GM12865 (cell line): ENCODE data around the gene LLGL1.
A peak's percentile ranks its signal among the peaks of the same experiment; 100 is the strongest.

Source experiments
- DNase-seq: peaks from one replicate; pipeline ENCODE4 v3.0.0; 2010; ENCODE audit warnings: low read depth
- H3K4me3 ChIP-seq: 2 replicates; pipeline ENCODE4 v1.5.1; 2011; ENCODE audit warnings: mild to moderate bottlenecking, low read depth, low read length, control low read depth
- CTCF ChIP-seq: IDR thresholded peaks from 2 replicates; pipeline ENCODE4 v1.5.1; 2011; ENCODE audit warnings: low read length, control low read depth, low read depth, inconsistent platforms; ENCODE audit not compliant: insufficient read depth; ENCODE audit errors: missing control alignments

LLGL1 gene

DNA sequence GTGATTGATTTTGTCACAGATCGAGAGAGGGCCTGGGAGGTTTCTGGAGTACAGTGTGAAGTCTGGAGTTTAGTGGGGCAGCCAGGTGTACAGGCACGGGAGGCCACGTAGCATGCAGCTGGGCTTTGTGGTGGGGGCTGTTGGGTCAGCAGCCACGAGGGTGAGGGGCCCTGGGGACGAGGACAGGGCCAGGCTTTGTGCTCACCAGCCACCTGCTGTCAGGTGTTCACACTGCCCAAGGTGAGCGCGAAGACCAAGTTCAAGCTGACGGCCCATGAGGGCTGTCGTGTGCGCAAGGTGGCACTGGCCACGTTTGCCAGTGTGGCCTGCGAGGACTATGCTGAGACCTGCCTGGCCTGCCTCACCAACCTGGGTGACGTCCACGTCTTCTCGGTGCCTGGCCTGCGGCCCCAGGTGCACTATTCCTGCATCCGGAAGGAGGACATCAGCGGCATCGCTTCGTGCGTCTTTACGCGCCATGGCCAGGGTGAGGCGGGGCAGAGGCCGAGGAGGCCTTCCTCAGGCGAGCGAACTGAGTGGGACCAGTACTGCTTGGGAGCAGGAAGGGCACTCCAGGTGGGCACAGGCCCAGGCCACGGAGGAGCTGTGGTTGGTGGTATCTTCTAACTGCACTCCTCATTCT, 15.9 kb downstream of the LLGL1 start:
- DNase-seq, result no peak
- H3K4me3 ChIP-seq, result no peak overlapping the region
- TF ChIP-seq CTCF, result no peak

DNA sequence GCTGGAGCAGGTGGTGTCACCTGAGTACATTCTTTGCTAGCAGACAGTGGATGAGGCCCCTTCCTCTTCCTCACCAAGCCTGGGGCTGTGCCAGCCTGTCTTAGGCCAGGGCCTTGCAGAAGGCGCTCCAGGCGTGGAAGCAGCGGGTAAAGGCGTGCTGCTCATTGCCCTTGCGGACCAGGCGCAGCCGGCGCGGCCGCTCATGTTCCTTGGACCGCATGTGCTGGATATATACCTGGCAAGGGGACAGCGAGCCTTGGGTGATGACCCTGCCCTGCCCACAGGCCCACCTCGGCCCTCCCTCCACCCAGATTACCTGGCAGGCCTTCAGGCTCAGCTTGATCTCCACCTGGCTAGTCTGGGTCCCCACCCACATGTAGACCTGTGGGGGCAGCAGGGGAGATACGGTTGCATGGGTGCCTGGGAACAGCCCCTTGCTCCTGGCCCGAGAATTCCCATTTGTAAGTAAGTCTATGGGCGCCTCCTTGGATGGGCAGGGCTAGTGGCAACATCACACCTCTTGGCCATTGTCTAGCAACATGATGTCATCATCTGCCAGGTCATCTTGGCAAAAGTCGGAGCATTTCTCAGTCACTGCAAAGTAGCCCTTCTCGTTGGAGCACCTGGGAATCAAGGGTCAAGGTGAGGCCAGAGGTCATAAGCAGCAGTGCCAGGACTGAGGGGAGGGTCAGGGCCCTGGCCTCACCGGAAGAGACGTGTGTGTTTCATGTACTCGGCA, 19.8 kb downstream of the LLGL1 start:
- no peak overlapping the region for H3K4me3 ChIP-seq
- no peak for DNase-seq
- no peak for TF ChIP-seq CTCF

DNA sequence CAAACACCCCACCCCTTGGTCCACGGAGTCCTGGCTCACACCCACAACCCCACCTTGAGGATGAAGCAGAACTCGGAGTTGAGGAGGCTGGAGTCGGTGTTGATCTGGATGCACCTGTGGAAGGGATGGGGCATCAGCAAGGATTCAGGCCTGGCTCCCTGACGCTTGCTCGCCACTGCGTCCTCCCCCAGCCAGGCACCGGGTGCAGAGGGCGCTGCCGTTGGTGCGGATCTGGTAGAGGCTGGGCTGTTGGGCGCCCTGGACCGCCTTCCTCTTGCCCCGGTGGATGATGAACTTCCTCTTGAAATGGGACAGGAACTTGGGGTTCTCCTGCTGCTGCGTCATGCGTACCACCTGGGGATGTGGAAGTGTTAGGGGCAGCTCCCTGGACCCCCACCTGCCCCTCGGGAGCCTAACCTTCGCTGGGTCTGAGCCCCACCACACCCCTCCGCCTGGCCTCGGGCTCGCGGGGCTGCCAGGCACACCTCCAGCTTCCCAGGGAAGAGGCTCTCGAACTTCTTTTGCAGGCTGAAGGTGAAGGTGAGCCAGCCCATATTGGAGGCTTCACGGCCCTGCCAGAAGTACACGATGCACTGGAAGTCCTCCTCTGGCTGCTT, 20.8 kb downstream of the LLGL1 start:
- DNase-seq, result no peak
- no peak overlapping the region for H3K4me3 ChIP-seq
- no peak for TF ChIP-seq CTCF

DNA sequence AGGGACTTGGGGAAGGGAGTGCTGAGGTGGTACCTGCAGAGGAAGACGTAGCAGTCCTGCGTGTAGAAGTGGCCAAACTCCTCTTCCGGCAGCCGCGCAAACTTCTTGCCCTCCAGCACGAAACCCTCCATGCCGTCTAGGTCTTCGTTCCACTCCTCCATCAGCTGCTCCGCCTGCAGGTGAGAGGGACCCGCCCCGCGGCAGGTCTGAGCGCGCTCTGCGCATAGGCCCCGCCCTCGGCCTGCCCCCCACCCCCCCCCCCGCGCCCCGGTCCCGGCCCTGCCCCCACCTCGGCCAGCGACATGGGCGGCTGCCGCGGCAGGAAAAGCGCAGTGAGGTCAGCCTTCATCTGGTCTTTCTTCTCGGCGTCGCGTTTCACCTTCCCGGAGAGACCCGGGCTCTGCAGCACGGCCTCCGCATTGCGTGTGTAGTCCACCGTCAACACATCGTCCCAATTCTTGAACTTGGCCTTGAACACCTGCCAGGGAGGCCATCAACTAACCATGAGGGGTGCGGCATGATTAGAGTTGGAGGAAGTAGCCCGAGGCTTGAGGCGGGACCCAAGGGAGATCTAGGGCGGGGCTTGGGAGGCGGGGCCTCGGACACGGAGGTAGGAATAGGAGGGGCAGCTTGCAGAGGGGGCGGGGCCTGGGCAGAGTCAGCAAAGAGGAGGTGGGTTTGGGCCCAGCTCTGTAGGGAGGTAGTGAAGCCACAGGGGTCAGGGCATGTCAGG, 21.6 kb downstream of the LLGL1 start:
- no peak for TF ChIP-seq CTCF
- no peak overlapping the region for H3K4me3 ChIP-seq
- DNase-seq, result peak; percentile 56

DNA sequence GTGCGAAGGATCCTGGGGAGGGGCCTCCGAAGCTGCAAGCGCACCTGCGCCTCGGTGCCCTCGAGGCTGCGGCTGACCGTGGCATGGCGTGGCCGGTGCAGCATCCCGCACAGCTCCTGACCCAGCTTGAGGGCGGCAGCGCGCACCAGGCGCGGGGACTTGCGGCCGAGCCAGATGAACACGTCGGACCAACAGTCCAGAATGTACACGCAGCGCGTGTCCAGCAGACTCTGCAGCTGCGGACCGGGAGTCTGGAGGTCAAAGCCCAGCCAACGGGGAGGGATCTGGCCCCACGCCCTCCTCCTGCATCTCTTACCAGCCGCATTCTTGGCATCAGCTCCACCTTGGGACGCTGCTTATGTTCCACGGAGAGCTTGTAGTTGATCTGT, 22.2 kb downstream of the LLGL1 start:
- no peak overlapping the region for H3K4me3 ChIP-seq
- no peak for DNase-seq
- no peak for TF ChIP-seq CTCF

GRCh38 chr17:18248300-18248731, 22.9 kb downstream of the LLGL1 start:
- DNase-seq, result peak; percentile 79
- peak; percentile 75 for TF ChIP-seq CTCF
- H3K4me3 ChIP-seq, result no peak overlapping the region
